ENCODE results near the gene NECTIN1. TPM values are rescaled to one million over a fixed set of nuclear protein-coding genes. Genes with fewer than 3 reads are reported as not detected.

NECTIN1 gene
- total and polyA plus RNA-seq, 2 of the 13 experiments (the other 11 are each of a cell fraction or from before 2014, with no cell fraction given) = 3.9 to 7.3 TPM

DNA sequence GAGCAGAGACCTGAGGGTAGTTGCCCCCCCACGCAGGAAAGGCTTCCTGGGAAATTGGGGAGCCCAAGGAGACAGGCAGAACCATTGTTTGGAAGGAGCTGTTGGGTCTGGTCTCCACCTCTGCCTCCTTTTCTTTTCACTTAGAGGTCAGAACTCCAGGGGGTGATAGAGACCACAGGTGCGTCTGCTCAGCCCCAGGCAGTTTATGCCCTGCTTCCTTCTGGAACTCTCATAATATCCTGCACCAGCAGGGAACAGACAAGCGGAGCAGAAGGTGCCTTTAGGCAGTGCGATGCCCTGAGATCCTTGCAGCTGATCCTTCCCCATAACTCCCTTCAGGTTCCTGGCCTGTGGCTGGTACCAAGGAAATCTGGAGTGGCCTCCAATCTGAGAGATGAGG, 120.2 kb downstream of the NECTIN1 start:
- H3K9me3 ChIP-seq (ENCODE audit: low read length) = no peaks in the 10 kb centered on the region
- intact Hi-C loops (cut with micrococcal nuclease; ENCODE audit: unreplicated experiment) (no loop called here), in situ Hi-C loops (cut with HindIII; ENCODE audit: extremely low pct_ligation_motif_present, low pct_unique_long_range_greater_than_20kb) (no loop called here)
- no peak overlapping the region for H3K4me2 ChIP-seq (ENCODE audit: low read depth, low read length)
- DNase-seq (ENCODE audit: low spot score) (peak; percentile 18), ATAC-seq (no peak), FAIRE-seq (no peak)
- H3K27ac ChIP-seq (ENCODE audit: extremely low read length, insufficient read depth, low read length) = no peak overlapping the region
- H3K4me1 ChIP-seq (ENCODE audit: insufficient read depth, low read length) = no peaks in the 10 kb centered on the region; the same call in 1 of the 2 replicates
- 0% methylated on average over 3 of the region's 4 CpGs for WGBS (ENCODE audit: low lambda C conversion rate)
- no peak overlapping the region for H2AFZ ChIP-seq (ENCODE audit: low read length)
- POLR2A ChIA-PET = no interaction called here
- H3K79me2 ChIP-seq (ENCODE audit: insufficient read depth, low read length) = no peaks in the 10 kb centered on the region
- CTCF ChIA-PET (ENCODE audit: low intra/inter-chr PET ratio, low total read pairs) = no interaction called here
- H3K4me3 ChIP-seq (replicated peaks in 1 of 3; ENCODE audit: insufficient read depth in 1 of 3, low read depth in 2 of 3, low read length in 3 of 3) = no peak overlapping the region
- H3K9ac ChIP-seq (ENCODE audit: insufficient read depth, low read depth, low read length) = no peak overlapping the region
- peaks cover 1 to 53% of the 10 kb centered on the region in 2 experiments; a peak in 3 of 5 replicates for H3K27me3 ChIP-seq (ENCODE audit: control insufficient read depth in 1 of 2, insufficient read depth in 2 of 2, low read length in 2 of 2)
- no peaks in the 10 kb centered on the region for H4K20me1 ChIP-seq (ENCODE audit: insufficient read depth, low read length)
- peak; percentile 8; the same call in 1 of the 2 replicates for TF ChIP-seq SMC3 (IDR thresholded peaks at IDR 0.05; ENCODE audit: low read length)
- TF ChIP-seq KLF12 (CRISPR knock-in tag; IDR thresholded peaks at IDR 0.05; ENCODE audit: borderline replicate concordance) = no peak
- peak; percentile 46 for TF ChIP-seq STAG1 (CRISPR knock-in tag; IDR thresholded peaks at IDR 0.05)
- TF ChIP-seq, protein P1, sequence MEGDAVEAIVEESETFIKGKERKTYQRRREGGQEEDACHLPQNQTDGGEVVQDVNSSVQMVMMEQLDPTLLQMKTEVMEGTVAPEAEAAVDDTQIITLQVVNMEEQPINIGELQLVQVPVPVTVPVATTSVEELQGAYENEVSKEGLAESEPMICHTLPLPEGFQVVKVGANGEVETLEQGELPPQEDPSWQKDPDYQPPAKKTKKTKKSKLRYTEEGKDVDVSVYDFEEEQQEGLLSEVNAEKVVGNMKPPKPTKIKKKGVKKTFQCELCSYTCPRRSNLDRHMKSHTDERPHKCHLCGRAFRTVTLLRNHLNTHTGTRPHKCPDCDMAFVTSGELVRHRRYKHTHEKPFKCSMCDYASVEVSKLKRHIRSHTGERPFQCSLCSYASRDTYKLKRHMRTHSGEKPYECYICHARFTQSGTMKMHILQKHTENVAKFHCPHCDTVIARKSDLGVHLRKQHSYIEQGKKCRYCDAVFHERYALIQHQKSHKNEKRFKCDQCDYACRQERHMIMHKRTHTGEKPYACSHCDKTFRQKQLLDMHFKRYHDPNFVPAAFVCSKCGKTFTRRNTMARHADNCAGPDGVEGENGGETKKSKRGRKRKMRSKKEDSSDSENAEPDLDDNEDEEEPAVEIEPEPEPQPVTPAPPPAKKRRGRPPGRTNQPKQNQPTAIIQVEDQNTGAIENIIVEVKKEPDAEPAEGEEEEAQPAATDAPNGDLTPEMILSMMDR (CRISPR knock-in tag; IDR thresholded peaks at IDR 0.05) = peak; percentile 38
- BruUV-seq (replicated peaks) = no TSS peak
- no peaks in the 10 kb centered on the region for H3K36me3 ChIP-seq (replicated peaks in 1 of 2; ENCODE audit: control insufficient read depth in 1 of 2, insufficient read depth in 2 of 2, low read length in 2 of 2)

DNA sequence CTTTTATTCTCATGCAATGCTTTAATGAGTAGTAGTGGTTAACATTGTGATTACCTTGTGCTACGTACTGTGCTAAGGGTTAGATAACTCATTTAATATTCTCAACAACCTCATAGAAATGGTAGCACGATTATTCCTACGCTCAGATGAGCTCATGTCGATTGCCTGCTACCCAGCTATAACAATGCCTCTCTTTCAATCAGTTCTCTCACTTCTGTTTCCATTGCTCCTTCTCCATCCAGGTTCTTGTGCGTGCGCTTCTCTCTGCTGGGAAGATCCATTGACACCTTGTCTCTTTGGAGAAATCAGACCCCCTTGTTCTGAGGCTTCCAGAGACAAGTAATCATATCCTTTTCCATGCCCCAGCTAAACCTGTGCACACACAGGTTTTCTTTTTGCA, 120.8 kb downstream of the NECTIN1 start:
- no peak for FAIRE-seq
- no peak overlapping the region for H3K27ac ChIP-seq (ENCODE audit: extremely low read length, insufficient read depth, low read length)
- no peak overlapping the region for H3K9ac ChIP-seq (ENCODE audit: insufficient read depth, low read depth, low read length)
- peaks cover 1 to 57% of the 10 kb centered on the region in 2 experiments; a peak in 3 of 5 replicates for H3K27me3 ChIP-seq (ENCODE audit: control insufficient read depth in 1 of 2, insufficient read depth in 2 of 2, low read length in 2 of 2)
- no TSS peak for BruUV-seq (replicated peaks)
- H3K79me2 ChIP-seq (ENCODE audit: insufficient read depth, low read length) = no peaks in the 10 kb centered on the region
- H3K4me1 ChIP-seq (ENCODE audit: insufficient read depth, low read length) = no peaks in the 10 kb centered on the region
- WGBS (ENCODE audit: low lambda C conversion rate) = 23% methylated on average over 6 of the region's 6 CpGs
- no peak for DNase-seq (ENCODE audit: low spot score)
- ChIA-PET CTCF (ENCODE audit: low intra/inter-chr PET ratio, low total read pairs) (no interaction called here), POLR2A (no interaction called here)
- no peak overlapping the region for H3K4me3 ChIP-seq (replicated peaks in 1 of 3; ENCODE audit: insufficient read depth in 1 of 3, low read depth in 2 of 3, low read length in 3 of 3)
- H2AFZ ChIP-seq (ENCODE audit: low read length) = no peak overlapping the region
- ATAC-seq = no peak
- H3K4me2 ChIP-seq (ENCODE audit: low read depth, low read length) = no peak overlapping the region
- intact Hi-C loops (cut with micrococcal nuclease; ENCODE audit: unreplicated experiment) (no loop called here), in situ Hi-C loops (cut with HindIII; ENCODE audit: extremely low pct_ligation_motif_present, low pct_unique_long_range_greater_than_20kb) (no loop called here)
- H4K20me1 ChIP-seq (ENCODE audit: insufficient read depth, low read length) = no peaks in the 10 kb centered on the region
- no peaks in the 10 kb centered on the region for H3K36me3 ChIP-seq (replicated peaks in 1 of 2; ENCODE audit: control insufficient read depth in 1 of 2, insufficient read depth in 2 of 2, low read length in 2 of 2)
- no peaks in the 10 kb centered on the region for H3K9me3 ChIP-seq (ENCODE audit: low read length)
- TF ChIP-seq CBX1 (IDR thresholded peaks at IDR 0.05; ENCODE audit: low read depth) (no peak), DR1 (CRISPR knock-in tag; IDR thresholded peaks at IDR 0.05) (no peak), ZNF446 (CRISPR knock-in tag; IDR thresholded peaks at IDR 0.05) (no peak), ZBTB7A (CRISPR knock-in tag; IDR thresholded peaks at IDR 0.05) (no peak), ZNF34 (CRISPR knock-in tag; IDR thresholded peaks at IDR 0.05; ENCODE audit: borderline replicate concordance) (no peak), ZBTB21 (CRISPR knock-in tag; IDR thresholded peaks at IDR 0.05) (no peak)
- TF ChIP-seq, protein P2, sequence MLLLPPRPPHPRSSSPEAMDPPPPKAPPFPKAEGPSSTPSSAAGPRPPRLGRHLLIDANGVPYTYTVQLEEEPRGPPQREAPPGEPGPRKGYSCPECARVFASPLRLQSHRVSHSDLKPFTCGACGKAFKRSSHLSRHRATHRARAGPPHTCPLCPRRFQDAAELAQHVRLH (CRISPR knock-in tag; IDR thresholded peaks at IDR 0.05; ENCODE audit: borderline replicate concordance, low read depth) = no peak
- TF ChIP-seq, protein P3, sequence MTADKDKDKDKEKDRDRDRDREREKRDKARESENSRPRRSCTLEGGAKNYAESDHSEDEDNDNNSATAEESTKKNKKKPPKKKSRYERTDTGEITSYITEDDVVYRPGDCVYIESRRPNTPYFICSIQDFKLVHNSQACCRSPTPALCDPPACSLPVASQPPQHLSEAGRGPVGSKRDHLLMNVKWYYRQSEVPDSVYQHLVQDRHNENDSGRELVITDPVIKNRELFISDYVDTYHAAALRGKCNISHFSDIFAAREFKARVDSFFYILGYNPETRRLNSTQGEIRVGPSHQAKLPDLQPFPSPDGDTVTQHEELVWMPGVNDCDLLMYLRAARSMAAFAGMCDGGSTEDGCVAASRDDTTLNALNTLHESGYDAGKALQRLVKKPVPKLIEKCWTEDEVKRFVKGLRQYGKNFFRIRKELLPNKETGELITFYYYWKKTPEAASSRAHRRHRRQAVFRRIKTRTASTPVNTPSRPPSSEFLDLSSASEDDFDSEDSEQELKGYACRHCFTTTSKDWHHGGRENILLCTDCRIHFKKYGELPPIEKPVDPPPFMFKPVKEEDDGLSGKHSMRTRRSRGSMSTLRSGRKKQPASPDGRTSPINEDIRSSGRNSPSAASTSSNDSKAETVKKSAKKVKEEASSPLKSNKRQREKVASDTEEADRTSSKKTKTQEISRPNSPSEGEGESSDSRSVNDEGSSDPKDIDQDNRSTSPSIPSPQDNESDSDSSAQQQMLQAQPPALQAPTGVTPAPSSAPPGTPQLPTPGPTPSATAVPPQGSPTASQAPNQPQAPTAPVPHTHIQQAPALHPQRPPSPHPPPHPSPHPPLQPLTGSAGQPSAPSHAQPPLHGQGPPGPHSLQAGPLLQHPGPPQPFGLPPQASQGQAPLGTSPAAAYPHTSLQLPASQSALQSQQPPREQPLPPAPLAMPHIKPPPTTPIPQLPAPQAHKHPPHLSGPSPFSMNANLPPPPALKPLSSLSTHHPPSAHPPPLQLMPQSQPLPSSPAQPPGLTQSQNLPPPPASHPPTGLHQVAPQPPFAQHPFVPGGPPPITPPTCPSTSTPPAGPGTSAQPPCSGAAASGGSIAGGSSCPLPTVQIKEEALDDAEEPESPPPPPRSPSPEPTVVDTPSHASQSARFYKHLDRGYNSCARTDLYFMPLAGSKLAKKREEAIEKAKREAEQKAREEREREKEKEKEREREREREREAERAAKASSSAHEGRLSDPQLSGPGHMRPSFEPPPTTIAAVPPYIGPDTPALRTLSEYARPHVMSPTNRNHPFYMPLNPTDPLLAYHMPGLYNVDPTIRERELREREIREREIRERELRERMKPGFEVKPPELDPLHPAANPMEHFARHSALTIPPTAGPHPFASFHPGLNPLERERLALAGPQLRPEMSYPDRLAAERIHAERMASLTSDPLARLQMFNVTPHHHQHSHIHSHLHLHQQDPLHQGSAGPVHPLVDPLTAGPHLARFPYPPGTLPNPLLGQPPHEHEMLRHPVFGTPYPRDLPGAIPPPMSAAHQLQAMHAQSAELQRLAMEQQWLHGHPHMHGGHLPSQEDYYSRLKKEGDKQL (CRISPR knock-in tag; IDR thresholded peaks at IDR 0.05; ENCODE audit: low read depth) = no peak

All from HepG2 (cell line).